ENCODE data around the gene C20orf204. TPM values are rescaled to one million over a fixed set of nuclear protein-coding genes. Genes with fewer than 3 reads are reported as not detected.

Gene C20orf204
- total and polyA plus RNA-seq, 2 of the 8 experiments (the other 6 are each of a cell fraction or from before 2014, with no cell fraction given): 0.39 to 0.52 TPM

DNA sequence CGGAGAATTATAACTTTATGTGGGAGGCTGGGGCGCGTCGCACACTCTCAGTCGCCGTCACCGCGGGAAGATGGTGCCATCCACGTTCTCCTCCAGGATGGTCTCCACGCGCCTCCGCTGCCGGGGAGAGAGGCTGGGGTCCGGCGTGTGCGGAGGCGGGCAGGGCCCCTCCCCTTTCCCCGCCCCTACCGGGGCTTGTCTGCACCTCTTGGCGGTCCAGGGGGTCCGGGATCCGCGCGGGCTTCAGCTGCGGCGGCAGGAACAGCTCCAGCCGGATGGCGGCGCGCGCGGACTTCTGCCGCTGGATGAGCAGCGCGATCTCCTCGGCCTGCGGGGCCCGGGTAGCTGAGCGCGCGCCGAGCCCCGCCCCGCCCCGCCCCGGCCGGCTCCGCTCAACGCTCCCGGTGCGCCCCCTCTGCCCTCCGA lies 47.4 kb downstream of the C20orf204 start:
- Histone ChIP-seq H2AFZ (ENCODE audit: low read length) (no peak overlapping the region), H3K27me3 (replicated peaks in 1 of 4; ENCODE audit: control insufficient read depth in 3 of 4, extremely low read depth in 1 of 4, insufficient read depth in 3 of 4, low read length in 3 of 4) (peaks cover 6 to 55% (median 42%) of the 10 kb centered on the region in 4 experiments), H3K23ac (ENCODE audit: insufficient read length) (no peak overlapping the region), H3K36me3 (ENCODE audit: control insufficient read depth in 2 of 4, insufficient read depth in 4 of 4, low read length in 3 of 4) (no peaks in the 10 kb centered on the region), H2BK5ac (ENCODE audit: low read depth, low read length) (no peak overlapping the region; the same call in 1 of the 2 replicates), H4K5ac (ENCODE audit: insufficient read length, low read depth, low read length) (peak overlapping the region; percentile 9), H2BK15ac (ENCODE audit: low read length) (0 out of 2 replicates have a peak overlapping the region, but pooled peaks have one; percentile 29), H3K14ac (ENCODE audit: insufficient read length) (no peak overlapping the region), H3K79me1 (ENCODE audit: low read depth, low read length) (no peaks in the 10 kb centered on the region), H2BK120ac (replicated peaks; ENCODE audit: low read depth, low read length) (no peak overlapping the region), H2AK5ac (ENCODE audit: low read depth, low read length) (no peak overlapping the region), H3K4me2 (ENCODE audit: insufficient read depth in 1 of 2, low read depth in 2 of 2, low read length in 2 of 2) (peak overlapping the region; percentile 88 to 98), H4K20me1 (replicated peaks in 1 of 2; ENCODE audit: control insufficient read depth in 1 of 2, insufficient read depth in 2 of 2, low read length in 2 of 2) (peaks cover 0 to 1% of the 10 kb centered on the region in 2 experiments), H2BK20ac (ENCODE audit: low read length) (no peak overlapping the region), H3K9ac (replicated peaks in 1 of 4; ENCODE audit: extremely low read depth in 1 of 4, low read depth in 3 of 4, low read length in 3 of 4) (no peak overlapping the region), H3K27ac (ENCODE audit: low read depth, low read length) (no peak overlapping the region), H2BK12ac (ENCODE audit: low read depth, low read length) (peak overlapping the region; percentile 68; the same call in 1 of the 2 replicates), H4K91ac (replicated peaks; ENCODE audit: insufficient read length, low read length) (no peak overlapping the region), H3K18ac (ENCODE audit: extremely low read depth, low read length) (peak overlapping the region; percentile 32; the same call in 1 of the 2 replicates), H3K56ac (replicated peaks; ENCODE audit: insufficient read length, low read depth, low read length) (no peak overlapping the region), H3K9me3 (ENCODE audit: insufficient read depth in 2 of 2, low read depth in 1 of 2, low read length in 1 of 2) (no peaks in the 10 kb centered on the region), H3K79me2 (ENCODE audit: control insufficient read depth in 1 of 2, insufficient read depth in 2 of 2, low read length in 2 of 2) (no peaks in the 10 kb centered on the region), H4K8ac (ENCODE audit: extremely low read depth, insufficient read depth, low read length) (peak overlapping the region; percentile 63; the same call in 1 of the 2 replicates), H3K4me1 (replicated peaks in 1 of 4; ENCODE audit: control insufficient read depth in 3 of 4, insufficient read depth in 4 of 4, low read length in 3 of 4) (peaks cover 0 to 33% (median 19%) of the 10 kb centered on the region in 4 experiments; a peak in 6 of 7 replicates), H3K23me2 (ENCODE audit: low read depth, low read length) (peaks cover 22% of the 10 kb centered on the region; the same call in 1 of the 2 replicates), H3K4ac (replicated peaks; ENCODE audit: insufficient read length, low read depth, low read length) (no peak overlapping the region), H3K4me3 (ENCODE audit: extremely low read depth in 1 of 4, insufficient read depth in 2 of 4, low read depth in 3 of 4, low read length in 4 of 4) (peak overlapping the region; percentile 42 to 73 (median 52); a peak in 7 of 8 replicates)
- DNase-seq (ENCODE audit: low read depth in 1 of 2, low spot score in 2 of 2) (peak in 1 of 2 experiments; percentile 87), FAIRE-seq (no peak)
- CTCF ChIA-PET (ENCODE audit: partially characterized antibody): interaction anchor here (0.7 to 13.0 kb wide), 15 partner anchors 10 to 320 kb away, joined by 3 to 144 read pairs (median 4); partner anchors contain the start of genes SOX18 and TCEA2
- POLR2A ChIA-PET (ENCODE audit: partially characterized antibody): interaction anchor here (0.6 to 1.4 kb wide), 3 partner anchors 10 to 16 kb away, joined by 3 to 6 read pairs (median 5); no protein-coding TSS in a partner anchor
- 13% methylated on average over 7 of the region's 52 CpGs; no CpG with 5 or more reads in 1 of the 2 experiments for WGBS, 2 experiments (ENCODE audit: extremely low coverage in 1 of 2, insufficient coverage in 1 of 2, insufficient read length in 1 of 2, insufficient replicate concordance in 2 of 2, low coverage in 1 of 2, low lambda C conversion rate in 2 of 2, missing lambda C conversion rate in 1 of 2)
- TF ChIP-seq, protein P1, sequence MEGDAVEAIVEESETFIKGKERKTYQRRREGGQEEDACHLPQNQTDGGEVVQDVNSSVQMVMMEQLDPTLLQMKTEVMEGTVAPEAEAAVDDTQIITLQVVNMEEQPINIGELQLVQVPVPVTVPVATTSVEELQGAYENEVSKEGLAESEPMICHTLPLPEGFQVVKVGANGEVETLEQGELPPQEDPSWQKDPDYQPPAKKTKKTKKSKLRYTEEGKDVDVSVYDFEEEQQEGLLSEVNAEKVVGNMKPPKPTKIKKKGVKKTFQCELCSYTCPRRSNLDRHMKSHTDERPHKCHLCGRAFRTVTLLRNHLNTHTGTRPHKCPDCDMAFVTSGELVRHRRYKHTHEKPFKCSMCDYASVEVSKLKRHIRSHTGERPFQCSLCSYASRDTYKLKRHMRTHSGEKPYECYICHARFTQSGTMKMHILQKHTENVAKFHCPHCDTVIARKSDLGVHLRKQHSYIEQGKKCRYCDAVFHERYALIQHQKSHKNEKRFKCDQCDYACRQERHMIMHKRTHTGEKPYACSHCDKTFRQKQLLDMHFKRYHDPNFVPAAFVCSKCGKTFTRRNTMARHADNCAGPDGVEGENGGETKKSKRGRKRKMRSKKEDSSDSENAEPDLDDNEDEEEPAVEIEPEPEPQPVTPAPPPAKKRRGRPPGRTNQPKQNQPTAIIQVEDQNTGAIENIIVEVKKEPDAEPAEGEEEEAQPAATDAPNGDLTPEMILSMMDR (IDR thresholded peaks at IDR 0.05; ENCODE audit: control extremely low read depth in 1 of 3, insufficient read depth in 1 of 3, low read depth in 1 of 3, low read length in 3 of 3): peak; percentile 51 to 75 (median 70)
- TF ChIP-seq SIRT6 (IDR thresholded peaks at IDR 0.05; ENCODE audit: low read length): no peak
- peak; percentile 8 for TF ChIP-seq ASH2L (IDR thresholded peaks at IDR 0.05; ENCODE audit: low read length)
- TF ChIP-seq CHD1 (IDR thresholded peaks at IDR 0.05; ENCODE audit: low read depth, low read length): no peak
- no peak for TF ChIP-seq SUZ12 (IDR thresholded peaks at IDR 0.05; ENCODE audit: low read length)
- no peak for TF ChIP-seq POLR2AphosphoS5 (IDR thresholded peaks at IDR 0.05; ENCODE audit: low read depth, low read length)
- no peak for TF ChIP-seq JUND (IDR thresholded peaks at IDR 0.05; ENCODE audit: low read length)
- no peak for TF ChIP-seq FOSL1 (IDR thresholded peaks at IDR 0.05; ENCODE audit: insufficient read depth, low read depth, low read length)
- TF ChIP-seq POLR2A (IDR thresholded peaks at IDR 0.05; ENCODE audit: control extremely low read depth in 1 of 2, low read depth in 2 of 2, low read length in 2 of 2): no peak
- no peak for TF ChIP-seq ZNF274 (IDR thresholded peaks at IDR 0.05; ENCODE audit: borderline replicate concordance, extremely low read depth, low read length)
- TF ChIP-seq HDAC2 (IDR thresholded peaks at IDR 0.05; ENCODE audit: borderline replicate concordance in 1 of 2, low read depth in 2 of 2, low read length in 2 of 2): peak in 1 of 2 experiments; percentile 20; a peak in 1 of 4 replicates
